Neural crest cell (in vitro differentiated cells): ENCODE results near the gene ZNF609. TPM values are rescaled to one million over a fixed set of nuclear protein-coding genes. Genes with fewer than 3 reads are reported as not detected.

Experiments
- DNase-seq: peaks from one replicate; pipeline ENCODE4 v3.0.0; 2021; ENCODE audit warnings: low read depth, mixed read lengths, low spot score
- H3K27ac Mint-ChIP-seq: one replicate; pipeline ENCODE4 v1.8.0; 2021; ENCODE audit warnings: mild to moderate bottlenecking, mixed read lengths; ENCODE audit not compliant: unreplicated experiment
- H3K27me3 Mint-ChIP-seq: 2 replicates; pipeline ENCODE4 v1.8.0; 2021; ENCODE audit warnings: low read depth, mild to moderate bottlenecking, mixed read lengths
- H3K36me3 Mint-ChIP-seq: 2 replicates; pipeline ENCODE4 v1.8.0; 2021; ENCODE audit warnings: low read depth, mild to moderate bottlenecking, mixed read lengths
- H3K4me1 Mint-ChIP-seq: 2 replicates; pipeline ENCODE4 v1.8.0; 2021; ENCODE audit warnings: mixed read lengths
- H3K4me3 Mint-ChIP-seq: one replicate; pipeline ENCODE4 v1.8.0; 2021; ENCODE audit warnings: mild to moderate bottlenecking, mixed read lengths
- H3K9me3 Mint-ChIP-seq: 2 replicates; pipeline ENCODE4 v1.8.0; 2021; ENCODE audit warnings: mixed read lengths
- total RNA-seq: library from RNA; stranded (reverse); gene quantifications from 2 replicates; pipeline ENCODE4 v1.2.1, GENCODE V29; 2021
- TF ChIP-seq, protein P1 (sequence below): fragments of 200-600 bp; sonication (generic); conservative IDR thresholded peaks from 2 replicates; pipeline ENCODE4 v1.5.0; 2021; ENCODE audit warnings: antibody characterized with exemption, mild to moderate bottlenecking

The ZNF609 gene
- total RNA-seq, 1 donor from 2014 or later: 43.0 TPM

DNA sequence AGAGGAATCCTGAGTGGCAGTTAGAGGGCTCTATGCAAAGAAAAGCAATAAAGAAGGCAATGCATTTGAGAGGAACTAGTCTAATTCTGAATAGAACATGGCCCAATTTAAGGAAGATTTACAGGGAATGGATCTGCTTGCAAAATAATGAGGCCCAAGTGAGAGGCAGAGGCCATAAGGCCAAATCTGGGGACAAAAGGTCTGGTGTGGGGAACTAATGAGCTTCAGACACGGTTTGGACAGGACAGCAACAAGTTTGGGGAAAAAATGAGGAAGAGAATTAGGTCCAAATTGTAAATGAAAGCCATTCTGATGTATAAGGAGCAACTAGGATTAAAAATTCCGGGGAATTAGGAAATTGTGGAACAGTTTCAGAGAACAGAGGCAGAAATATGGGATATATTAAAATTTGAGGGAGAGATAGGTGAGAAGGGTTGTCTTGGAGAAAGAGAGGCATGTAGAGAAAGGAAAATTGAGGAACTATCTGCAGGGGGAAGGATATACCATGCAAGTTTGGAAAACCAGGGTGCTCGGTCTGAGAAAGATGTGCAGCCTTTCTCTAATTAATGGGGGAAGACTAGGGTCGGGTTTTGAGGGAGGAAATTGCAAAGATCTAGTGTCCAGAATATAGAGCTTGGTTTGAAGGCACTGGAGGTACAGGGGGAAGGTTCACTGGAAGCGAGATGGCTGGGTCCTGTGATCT is 241.3 kb downstream of the ZNF609 start:
- TF ChIP-seq, protein P1, sequence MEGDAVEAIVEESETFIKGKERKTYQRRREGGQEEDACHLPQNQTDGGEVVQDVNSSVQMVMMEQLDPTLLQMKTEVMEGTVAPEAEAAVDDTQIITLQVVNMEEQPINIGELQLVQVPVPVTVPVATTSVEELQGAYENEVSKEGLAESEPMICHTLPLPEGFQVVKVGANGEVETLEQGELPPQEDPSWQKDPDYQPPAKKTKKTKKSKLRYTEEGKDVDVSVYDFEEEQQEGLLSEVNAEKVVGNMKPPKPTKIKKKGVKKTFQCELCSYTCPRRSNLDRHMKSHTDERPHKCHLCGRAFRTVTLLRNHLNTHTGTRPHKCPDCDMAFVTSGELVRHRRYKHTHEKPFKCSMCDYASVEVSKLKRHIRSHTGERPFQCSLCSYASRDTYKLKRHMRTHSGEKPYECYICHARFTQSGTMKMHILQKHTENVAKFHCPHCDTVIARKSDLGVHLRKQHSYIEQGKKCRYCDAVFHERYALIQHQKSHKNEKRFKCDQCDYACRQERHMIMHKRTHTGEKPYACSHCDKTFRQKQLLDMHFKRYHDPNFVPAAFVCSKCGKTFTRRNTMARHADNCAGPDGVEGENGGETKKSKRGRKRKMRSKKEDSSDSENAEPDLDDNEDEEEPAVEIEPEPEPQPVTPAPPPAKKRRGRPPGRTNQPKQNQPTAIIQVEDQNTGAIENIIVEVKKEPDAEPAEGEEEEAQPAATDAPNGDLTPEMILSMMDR: no peak
- H3K4me3 Mint-ChIP-seq: peak overlapping the region; percentile 86
- peaks cover 57% of the 10 kb centered on the region for H3K4me1 Mint-ChIP-seq
- H3K27ac Mint-ChIP-seq: peak overlapping the region; percentile 0
- H3K36me3 Mint-ChIP-seq: peaks cover 6% of the 10 kb centered on the region
- no peaks in the 10 kb centered on the region for H3K27me3 Mint-ChIP-seq
- DNase-seq: no peak
- H3K9me3 Mint-ChIP-seq: no peaks in the 10 kb centered on the region

DNA sequence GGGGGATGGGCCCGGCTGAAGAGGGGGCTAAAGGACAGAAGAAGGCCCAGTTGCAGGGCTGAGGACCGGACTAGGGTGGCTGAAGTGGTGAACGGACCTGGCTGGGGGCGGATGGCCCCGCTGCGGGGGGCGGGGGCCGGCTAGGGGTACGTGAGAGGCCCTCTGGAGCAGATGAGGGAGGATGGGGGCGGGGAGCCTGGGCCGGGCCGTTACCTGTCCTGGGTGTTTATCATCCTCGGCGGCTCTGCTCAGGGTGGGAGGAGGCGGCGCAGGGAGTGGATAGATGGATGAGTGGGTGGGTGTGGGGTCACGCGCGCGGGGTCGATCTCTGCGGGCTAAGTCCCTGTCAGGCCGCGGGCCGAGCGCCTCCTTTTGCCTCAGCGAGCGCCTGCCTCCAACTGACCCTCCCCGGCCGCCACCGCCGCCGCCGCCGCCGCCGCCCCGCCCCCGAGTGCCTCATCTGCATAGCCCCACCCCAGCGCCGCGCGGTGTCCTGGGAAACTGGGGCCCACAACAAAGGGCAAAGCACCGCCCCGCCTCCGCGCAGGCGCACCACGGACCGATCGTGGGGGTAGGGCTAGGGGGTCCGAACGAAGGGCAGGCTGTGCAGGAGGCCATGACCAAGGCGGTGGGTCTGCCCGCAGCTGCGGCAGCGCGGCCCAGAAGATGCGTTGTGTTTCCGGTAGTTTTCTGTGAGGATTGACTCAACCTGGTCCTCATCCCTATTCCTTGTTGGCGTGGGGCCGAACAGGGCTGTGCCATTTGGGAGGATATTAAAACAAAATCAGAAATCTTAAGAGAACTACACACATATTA is 242.6 kb downstream of the ZNF609 start:
- no peaks in the 10 kb centered on the region for H3K27me3 Mint-ChIP-seq
- TF ChIP-seq, protein P1: no peak
- H3K4me1 Mint-ChIP-seq: peaks cover 53% of the 10 kb centered on the region
- no peaks in the 10 kb centered on the region for H3K9me3 Mint-ChIP-seq
- DNase-seq: peak; percentile 99
- H3K36me3 Mint-ChIP-seq: peaks cover 6% of the 10 kb centered on the region
- peak overlapping the region; percentile 86 for H3K4me3 Mint-ChIP-seq
- H3K27ac Mint-ChIP-seq: peak overlapping the region; percentile 73

DNA sequence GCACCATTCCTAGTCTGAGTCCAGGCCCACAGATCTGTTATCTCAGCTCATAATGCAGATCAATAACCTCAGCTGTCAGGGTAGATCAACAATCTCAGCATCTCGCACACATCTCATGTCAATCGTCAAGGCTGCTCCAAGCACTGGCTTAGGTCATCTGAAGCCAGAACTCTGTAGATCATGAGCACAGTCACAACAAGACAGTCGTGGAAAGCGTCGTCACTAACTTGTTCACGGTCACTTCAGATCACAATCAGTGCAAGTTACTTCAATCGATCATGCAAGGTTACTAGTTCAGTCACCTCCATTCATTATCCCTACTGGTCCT is 243.2 kb downstream of the ZNF609 start:
- peaks cover 6% of the 10 kb centered on the region for H3K36me3 Mint-ChIP-seq
- no peaks in the 10 kb centered on the region for H3K27me3 Mint-ChIP-seq
- no peaks in the 10 kb centered on the region for H3K9me3 Mint-ChIP-seq
- peaks cover 47% of the 10 kb centered on the region for H3K4me1 Mint-ChIP-seq
- no peak for DNase-seq
- peak overlapping the region; percentile 86 for H3K4me3 Mint-ChIP-seq
- peak overlapping the region; percentile 73 for H3K27ac Mint-ChIP-seq
- TF ChIP-seq, protein P1: no peak

DNA sequence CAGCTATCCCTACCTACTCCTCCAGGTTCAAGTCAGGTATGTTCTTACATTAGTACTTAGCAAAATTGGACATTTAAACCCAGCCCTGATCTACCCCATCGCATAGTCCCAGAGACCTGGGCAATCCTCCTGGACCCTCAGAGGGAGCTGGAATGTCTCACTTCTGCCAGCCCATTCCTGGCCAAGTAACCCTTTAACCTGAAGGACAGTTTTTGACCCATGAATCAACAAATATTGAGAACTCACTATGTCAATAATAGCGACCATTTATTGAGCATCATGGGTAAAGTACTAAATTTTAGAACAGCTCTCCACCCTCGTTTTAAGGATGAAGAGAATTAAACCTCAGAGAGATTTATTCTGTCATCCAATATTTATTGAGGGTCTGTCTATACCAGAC is 244.6 kb downstream of the ZNF609 start:
- no peak overlapping the region for H3K27ac Mint-ChIP-seq
- peaks cover 6% of the 10 kb centered on the region for H3K36me3 Mint-ChIP-seq

DNA sequence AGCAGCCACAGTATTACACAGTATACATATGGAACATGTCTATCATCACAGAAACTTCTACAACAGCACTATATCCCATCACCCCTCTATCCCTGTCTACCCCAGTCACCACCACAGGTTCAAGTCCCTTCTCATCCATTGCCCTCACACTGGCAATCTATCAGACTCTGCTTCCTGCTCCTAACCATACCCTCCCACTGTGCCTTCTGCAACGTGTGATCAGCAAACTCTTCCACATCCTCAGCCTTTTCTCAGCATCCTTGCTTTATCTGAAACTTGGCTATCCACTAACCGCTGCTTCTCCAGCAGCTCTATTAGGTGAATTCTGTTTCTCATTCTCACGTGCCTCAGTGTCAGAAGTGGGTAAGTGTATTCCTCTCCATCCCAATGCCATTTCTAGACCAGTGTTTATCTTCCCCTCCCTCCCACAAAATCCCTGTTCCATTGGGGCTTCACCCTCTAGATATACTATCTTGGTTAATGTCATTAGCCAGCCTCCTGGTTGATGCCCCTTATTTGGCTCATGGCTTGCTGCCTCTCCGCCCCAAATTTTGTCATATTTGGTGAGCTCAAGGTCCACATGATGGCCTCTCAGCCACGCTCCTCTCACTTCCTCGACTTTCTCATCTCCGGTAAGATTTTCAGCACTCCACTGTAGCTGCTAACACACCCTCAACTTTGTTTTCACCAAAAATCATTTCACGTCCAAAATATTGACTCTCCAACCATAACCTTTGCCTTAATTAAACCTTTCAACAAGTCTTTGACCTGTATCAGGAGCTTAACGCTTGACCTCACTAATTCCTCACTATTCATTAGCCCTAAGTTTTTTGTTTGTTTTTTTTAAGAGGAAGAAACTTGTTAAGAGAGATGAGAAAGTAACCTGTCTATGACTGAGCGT is 245.9 kb downstream of the ZNF609 start:
- Mint-ChIP-seq H3K36me3 (peaks cover 6% of the 10 kb centered on the region), H3K4me1 (peaks cover 20% of the 10 kb centered on the region), H3K4me3 (peak overlapping the region; percentile 69), H3K27ac (no peak overlapping the region), H3K9me3 (no peaks in the 10 kb centered on the region), H3K27me3 (no peaks in the 10 kb centered on the region)
- DNase-seq: no peak
- TF ChIP-seq, protein P1: no peak

More for the DNA sequence above, 244.6 kb downstream of the ZNF609 start:
- no peak for DNase-seq
- peaks cover 33% of the 10 kb centered on the region for H3K4me1 Mint-ChIP-seq
- no peaks in the 10 kb centered on the region for H3K9me3 Mint-ChIP-seq
- no peaks in the 10 kb centered on the region for H3K27me3 Mint-ChIP-seq
- TF ChIP-seq, protein P1: no peak
- peak overlapping the region; percentile 20 for H3K4me3 Mint-ChIP-seq
